D341Med (cell line): ENCODE results near the gene ABAT.
A peak's percentile ranks its signal among the peaks of the same experiment; 100 is the strongest.

Experiments used
- DNase-seq: peaks from one replicate; pipeline ENCODE4 v3.0.0; 2012; ENCODE audit warnings: low spot score

ABAT gene

DNA sequence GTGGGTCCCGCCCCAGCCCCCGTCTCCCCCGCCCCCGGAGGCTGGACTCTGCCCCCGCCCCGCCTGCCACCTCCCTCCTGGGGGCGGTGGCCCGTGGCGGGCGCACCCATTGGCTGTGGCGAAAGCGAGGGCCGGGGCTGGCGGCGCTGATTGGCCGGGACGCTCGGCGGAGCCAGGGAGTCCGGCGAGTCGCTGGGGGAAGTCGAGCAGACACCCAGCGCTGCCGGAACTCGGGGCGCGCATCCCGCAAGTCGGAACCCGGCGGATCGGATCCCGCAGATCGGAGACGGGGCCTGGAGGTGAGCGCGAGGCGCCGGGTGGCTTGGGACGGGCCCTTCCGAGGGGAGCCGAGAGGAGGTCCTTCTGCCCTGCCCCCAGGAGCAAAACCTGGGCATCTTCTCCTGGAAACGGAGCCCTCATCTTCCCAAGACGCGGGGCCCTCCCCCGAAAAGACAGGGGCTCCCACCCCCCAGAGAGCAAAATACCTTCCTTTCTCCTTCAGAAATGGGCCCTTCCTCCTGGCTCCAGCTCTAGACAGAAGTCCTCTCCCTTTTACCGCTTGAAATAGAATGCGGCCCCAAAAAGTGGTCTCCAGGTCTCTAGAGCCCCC is at the start of gene ABAT:
Gene ABAT, plus strand, starts transcription at position 205 of the 610 bp plus-strand sequence. CDS start 61,123 bp downstream, outside the sequence.
- peak; percentile 94 for DNase-seq

DNA sequence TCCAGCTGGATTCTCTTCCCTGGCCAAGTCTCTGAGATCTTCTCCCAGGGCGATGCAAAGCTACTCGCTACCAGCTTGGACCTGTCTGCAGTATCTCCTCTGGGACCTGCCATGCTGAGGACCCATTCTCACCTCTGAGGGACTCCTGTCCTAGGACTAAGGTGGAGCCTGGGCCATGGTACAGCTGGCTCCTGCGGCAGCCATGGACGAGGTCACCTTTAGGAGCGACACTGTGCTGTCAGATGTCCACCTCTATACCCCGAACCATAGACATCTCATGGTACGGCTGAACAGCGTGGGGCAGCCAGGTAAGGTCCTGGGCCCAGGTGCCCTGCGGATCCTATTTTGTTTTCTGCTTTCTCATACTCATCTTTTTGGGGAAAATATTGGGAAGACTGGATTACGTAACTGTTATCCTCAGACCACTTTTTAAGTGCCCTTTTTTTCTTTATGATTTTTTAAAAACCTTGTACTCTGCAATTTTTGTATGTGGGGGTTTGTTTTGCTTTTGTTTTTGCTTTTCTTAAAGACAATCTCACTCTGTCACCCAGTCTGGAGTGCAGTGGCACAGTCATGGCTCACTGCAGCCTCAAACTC is 48.8 kb upstream of the ABAT start:
- DNase-seq = no peak

GRCh38 chr16:8626946-8627345 is 47.5 kb upstream of the ABAT start:
- DNase-seq = no peak

DNA sequence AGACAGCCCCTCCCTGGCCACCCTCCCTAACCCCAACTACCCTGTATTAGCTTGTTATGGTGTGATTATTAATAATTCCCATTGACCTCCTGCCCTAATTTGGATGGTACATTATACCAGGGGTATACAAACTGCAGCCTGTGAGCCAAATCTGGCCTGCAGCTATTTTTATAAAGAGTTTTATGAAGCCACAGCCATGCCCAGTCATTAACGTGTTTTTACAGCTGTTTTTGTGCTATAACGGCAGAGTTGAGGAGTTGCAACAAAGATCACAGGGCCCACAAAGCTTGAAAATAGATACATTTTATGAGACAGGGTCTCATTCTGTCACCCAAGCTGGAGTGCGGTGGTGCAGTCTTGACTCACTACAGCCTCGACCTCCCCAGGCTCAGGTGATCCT is 47.0 kb upstream of the ABAT start:
- no peak for DNase-seq

- DNase-seq = no peak
Measured at GRCh38 chr16:8628981-8629725, 45.3 kb upstream of the ABAT start.

DNA sequence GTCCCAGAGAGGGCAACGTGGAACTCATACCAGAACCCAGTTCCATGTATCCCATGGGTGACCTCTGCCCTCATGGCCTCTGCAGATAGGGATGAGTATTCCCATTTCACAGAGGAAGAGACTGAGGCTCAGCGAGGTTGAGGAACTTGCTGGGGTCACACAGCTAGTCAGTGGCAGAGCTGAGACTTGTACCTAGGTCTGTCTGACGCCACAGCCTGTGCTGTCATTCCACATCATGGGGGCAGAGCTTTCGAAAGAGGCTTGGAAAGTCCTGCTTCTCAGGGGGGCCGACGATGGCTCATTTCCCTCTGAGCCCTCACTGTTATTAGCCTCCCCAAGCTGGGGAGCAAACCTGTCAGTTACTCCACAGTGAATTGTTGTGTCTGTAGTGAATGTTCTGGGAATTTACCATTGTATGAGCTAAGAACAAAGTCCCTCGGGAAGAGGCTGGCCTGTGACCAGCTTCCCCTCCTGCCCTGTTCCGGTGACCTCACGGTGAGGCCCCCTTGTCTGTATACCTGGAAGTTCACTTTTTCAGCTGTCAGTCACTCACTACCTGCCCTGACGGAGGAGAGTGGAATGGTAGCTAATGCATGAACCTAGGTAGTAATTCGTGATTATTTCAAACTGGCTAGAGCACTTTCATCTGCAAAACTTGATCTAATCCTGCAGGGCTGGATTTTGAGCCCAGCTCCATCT is 44.0 kb upstream of the ABAT start:
- DNase-seq = no peak

GRCh38 chr16:8631373-8631772 is 43.0 kb upstream of the ABAT start:
- DNase-seq = no peak

- no peak for DNase-seq
Measured at GRCh38 chr16:8631818-8632465, 42.5 kb upstream of the ABAT start.

DNA sequence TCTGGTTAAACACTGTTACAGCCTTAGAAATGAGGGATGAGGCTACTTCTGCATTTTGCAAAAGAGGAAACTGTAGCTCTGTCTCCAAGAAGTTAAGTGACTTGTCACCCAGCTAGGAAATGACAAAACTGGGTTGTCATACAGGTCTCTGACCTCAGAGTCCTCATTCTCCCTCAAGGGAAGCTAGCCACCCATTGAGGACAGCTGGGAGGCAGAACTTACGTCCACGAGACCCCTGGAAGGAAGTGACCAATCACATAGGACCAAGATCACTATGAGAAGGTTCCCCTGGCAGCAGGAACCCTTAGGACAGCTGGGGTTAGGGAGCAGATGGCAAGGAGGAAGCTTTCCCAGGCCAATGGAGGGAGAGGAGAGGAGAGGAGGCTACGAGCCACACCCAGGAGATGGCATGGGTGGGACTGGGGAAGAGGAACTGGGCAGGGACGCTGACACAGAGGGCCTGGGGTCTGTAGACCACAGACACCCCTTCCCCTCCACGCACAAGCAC is 41.7 kb upstream of the ABAT start:
- no peak for DNase-seq

- no peak for DNase-seq
Measured at GRCh38 chr16:8634991-8635736, 39.3 kb upstream of the ABAT start.

DNA sequence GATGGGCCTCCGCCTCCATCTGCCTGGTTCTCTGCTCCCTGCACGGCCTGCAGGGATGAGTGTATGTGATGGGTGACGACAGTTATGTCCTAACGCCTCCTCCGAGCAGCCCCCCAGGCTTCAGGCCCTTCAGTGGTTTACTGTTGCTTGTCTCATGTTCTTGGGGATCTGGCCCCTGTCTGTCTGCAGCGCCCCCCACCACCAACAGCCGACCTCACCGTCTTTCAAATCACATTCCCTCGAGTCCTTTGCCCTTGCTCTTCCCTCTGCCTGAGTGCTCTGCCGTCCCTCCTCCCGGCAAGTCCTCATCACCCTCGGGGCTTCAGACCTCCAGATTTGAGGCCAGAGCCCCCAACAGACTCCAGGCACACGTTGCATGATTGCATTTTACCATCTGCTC is 34.7 kb upstream of the ABAT start:
- no peak for DNase-seq

- DNase-seq = no peak
Measured at GRCh38 chr16:8641671-8642070, 32.7 kb upstream of the ABAT start.

GRCh38 chr16:8642146-8642545 is 32.3 kb upstream of the ABAT start:
- no peak for DNase-seq

DNA sequence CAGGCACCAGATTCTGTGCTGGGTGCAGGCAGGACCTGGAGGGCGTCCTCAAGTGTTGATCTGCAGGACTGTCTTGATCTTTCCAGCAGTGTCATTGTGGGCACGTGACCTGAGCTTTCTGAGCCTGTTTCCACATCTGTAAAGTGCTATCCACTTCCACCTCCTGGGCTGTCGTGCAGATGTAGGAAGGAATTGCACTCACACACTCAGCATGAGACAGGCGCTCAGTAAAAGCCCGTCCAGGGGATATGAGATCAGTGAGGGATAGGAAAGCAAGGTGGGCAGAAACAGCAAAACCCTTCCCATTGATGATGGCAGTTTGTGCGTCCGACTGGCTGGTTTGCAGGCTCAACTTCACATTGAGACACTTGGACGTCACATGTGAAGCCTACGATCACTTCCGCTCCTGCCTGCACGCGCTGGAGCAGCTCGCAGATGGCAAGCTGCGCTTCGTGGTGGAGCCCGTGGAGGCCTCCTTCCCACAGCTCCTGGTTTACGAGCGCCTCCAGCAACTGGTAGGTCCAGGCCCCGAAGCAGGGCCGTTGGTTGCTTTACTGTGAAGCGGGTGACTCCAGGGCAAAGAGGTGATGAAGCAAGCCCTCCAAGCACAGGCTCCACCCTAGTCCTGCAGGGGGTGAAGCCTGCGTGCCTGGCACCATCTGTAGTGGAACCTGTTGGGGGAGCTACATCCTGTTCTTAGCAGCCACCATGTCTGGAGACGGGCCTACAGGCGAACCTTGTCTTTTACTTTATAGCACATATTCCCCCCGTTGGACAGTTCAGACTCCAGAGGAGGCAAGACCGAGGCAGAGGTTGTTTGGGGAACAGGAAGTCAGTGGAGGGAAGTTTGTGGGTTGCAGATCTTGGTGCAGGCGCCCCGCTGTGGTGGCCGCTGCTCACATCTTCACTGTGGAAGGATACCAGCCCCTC is 29.9 kb upstream of the ABAT start:
- DNase-seq = no peak

DNA sequence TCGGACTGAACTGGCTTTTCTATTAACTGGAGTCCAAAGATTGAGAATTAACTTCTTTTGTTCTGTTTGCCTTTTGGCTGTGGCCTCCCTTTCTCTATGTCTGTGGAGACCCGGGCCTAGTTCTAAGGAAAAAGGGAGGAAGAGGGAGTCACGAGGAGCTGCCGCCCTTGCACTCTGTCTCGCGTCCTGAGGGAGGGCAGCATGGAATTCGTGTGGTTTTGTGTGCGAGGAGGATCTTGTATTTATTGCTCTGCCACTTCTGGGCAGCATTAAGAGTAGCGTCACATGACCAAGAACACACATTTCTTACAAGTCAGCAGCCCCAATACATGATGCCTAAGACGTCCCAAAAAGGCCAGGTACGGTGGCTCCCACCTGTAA is 29.3 kb upstream of the ABAT start:
- DNase-seq = no peak

DNA sequence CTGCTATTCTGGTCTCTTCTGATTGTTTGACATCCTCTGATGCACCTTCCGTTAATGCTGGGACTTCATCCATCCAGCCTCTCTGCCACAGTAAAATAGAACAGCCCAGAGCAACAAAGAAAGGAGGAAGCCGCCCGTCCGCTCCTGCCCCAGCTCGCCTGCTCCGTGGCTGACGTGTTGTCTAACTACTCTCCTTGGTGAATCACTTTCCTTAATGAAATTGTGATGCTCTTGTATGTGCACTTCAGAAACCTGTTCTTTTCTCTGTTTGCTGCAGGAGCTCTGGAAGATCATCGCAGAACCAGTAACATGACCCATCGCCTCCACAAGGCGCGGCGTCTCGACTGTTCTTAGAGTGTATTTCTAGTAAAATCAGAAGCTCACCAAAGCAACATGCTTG is 28.6 kb upstream of the ABAT start:
- DNase-seq = no peak

DNA sequence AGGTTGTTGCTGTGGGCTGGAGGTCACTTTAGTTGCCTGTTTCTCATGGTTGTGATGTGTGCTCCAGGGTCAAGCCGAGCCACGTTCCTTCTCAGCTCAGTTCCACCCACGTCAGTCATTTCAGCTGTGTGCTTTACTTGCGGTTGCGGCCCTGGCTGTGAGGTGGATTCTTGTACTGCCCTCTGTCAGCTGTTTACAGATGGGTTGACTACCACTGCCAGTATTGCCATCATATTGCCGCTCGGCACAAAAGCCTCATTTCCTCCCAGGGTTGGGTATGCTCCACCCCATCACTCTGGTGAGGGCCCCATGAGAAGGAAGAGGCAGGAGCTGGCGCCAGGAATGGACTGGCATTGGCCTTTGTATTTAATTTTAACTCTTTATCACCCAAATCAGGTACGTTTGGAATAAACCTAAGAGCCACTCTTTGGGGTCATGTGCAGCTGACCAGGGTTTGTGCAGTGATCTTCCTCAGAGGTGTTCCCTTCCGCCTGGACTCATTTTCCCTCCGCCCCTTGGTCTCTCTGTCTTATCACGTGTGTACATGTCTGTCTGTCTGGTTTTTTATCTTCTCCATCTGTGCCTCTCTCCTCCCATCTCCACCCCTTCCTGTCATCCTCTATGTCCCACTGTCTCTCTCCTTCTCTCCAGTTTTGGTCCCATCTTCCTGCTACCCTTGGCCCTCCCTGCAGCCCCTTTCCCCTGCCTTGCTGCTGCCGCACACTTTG is 27.9 kb upstream of the ABAT start:
- no peak for DNase-seq

DNA sequence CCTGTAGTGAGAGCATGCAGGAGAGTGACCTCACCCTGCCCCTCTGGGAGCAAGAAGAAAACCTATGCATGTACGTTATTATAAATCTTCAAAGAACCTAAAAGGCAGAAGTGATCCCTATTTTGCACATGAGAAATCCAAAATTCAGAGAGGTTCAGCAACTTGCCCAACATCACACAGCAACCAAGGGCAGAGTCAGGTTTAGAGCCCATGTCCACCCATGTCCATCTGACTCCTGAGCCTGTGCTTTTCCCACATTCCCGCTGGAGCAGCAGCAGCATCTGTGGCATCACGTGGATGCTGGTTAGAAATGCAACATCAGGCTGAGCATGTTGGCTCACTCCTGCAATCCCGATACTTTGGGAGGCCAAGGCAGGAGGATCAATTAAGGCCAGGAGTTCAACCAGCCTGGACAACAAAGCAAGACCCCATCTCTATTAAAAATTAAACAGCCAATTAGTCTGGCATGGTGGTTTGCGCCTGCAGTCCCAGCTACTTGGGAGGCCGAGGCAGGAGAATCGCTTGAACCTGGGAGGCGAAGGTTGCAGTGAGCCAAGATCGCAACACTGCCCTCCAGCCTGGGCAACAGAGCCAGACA is 26.6 kb upstream of the ABAT start:
- no peak for DNase-seq

DNA sequence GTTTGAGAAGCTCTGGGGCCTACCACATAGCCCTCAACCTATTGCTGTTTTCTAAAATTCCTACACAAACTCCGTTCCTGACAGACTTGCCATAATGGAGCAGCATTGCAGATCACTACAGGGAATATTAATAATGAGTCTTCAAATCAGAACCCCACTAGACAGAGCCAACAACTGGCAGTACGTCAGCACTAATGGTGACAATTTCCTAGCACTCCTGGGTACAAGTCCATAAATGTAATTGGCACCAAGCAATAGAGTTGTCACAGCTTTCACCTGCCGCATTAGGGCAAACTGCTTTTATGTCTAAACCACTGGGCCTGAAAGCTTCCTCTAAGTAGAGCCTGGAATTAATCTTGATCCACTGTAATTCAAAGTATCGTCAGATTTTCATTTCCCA is 25.5 kb upstream of the ABAT start:
- DNase-seq = no peak
